ENCODE data around the gene EDARADD. TPM values are rescaled to one million over a fixed set of nuclear protein-coding genes. Genes with fewer than 3 reads are reported as not detected.

EDARADD gene
- total RNA-seq, 1 donor from 2014 or later = 0.98 TPM

- no peak overlapping the region for H3K27ac Mint-ChIP-seq (ENCODE audit: unreplicated experiment)
- no peak overlapping the region for H3K4me3 Mint-ChIP-seq (ENCODE audit: unreplicated experiment)
- no peaks in the 10 kb centered on the region for H3K4me1 Mint-ChIP-seq (ENCODE audit: low read depth, unreplicated experiment)
- TF ChIP-seq, protein P1, sequence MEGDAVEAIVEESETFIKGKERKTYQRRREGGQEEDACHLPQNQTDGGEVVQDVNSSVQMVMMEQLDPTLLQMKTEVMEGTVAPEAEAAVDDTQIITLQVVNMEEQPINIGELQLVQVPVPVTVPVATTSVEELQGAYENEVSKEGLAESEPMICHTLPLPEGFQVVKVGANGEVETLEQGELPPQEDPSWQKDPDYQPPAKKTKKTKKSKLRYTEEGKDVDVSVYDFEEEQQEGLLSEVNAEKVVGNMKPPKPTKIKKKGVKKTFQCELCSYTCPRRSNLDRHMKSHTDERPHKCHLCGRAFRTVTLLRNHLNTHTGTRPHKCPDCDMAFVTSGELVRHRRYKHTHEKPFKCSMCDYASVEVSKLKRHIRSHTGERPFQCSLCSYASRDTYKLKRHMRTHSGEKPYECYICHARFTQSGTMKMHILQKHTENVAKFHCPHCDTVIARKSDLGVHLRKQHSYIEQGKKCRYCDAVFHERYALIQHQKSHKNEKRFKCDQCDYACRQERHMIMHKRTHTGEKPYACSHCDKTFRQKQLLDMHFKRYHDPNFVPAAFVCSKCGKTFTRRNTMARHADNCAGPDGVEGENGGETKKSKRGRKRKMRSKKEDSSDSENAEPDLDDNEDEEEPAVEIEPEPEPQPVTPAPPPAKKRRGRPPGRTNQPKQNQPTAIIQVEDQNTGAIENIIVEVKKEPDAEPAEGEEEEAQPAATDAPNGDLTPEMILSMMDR (IDR thresholded peaks at IDR 0.05; ENCODE audit: partially characterized antibody, unreplicated experiment) = no peak
- DNase-seq = no peak
- H3K9me3 Mint-ChIP-seq (ENCODE audit: unreplicated experiment) = no peaks in the 10 kb centered on the region
- H3K27me3 Mint-ChIP-seq (ENCODE audit: unreplicated experiment) = peaks cover 2% of the 10 kb centered on the region
- peaks cover 15% of the 10 kb centered on the region for H3K36me3 Mint-ChIP-seq (ENCODE audit: unreplicated experiment)
Measured at GRCh38 chr1:236353813-236354212, 40.3 kb upstream of the EDARADD start.

DNA sequence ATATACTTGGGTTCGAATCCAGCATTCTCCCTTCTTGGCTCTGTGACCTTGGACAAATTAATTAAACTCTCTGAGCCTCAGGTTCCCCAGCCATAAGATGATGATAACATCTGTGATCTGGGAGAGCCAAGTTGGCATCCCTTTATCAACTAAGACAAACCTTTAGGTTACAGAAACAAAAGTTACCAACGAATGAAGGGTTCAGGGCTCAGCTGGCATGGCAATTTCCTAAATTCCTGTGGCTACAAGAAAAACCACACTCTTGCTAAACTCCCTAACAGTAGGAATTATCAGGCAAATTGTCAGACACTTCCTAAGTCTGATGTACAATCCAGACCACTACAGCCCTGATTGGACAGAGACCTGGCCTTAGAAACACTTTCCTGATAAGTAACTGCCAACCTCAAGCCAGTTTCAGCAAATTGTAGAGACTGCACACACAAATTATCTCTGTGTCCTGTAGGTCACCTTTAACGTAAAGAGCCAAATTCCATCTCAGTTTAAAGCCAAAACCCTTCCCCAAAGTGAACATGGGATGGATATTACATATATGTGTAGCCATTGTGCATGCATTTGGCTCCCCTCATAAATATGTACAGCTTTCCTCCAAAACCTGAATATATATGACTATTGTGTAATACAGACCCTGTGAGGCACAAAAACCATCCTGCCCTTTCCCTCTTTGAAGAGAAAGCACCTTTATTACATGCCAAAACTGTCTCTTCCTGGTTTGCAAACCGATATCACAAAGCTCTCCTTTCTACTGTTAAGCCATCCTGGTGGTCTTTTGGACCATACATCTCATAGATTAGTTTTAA, 39.5 kb upstream of the EDARADD start:
- Mint-ChIP-seq H3K27ac (ENCODE audit: unreplicated experiment) (no peak overlapping the region), H3K4me3 (ENCODE audit: unreplicated experiment) (no peak overlapping the region), H3K36me3 (ENCODE audit: unreplicated experiment) (peaks cover 18% of the 10 kb centered on the region), H3K9me3 (ENCODE audit: unreplicated experiment) (no peaks in the 10 kb centered on the region), H3K27me3 (ENCODE audit: unreplicated experiment) (peaks cover 2% of the 10 kb centered on the region), H3K4me1 (ENCODE audit: low read depth, unreplicated experiment) (no peaks in the 10 kb centered on the region)
- TF ChIP-seq, protein P1 (IDR thresholded peaks at IDR 0.05; ENCODE audit: partially characterized antibody, unreplicated experiment) = no peak
- no peak for DNase-seq

DNA sequence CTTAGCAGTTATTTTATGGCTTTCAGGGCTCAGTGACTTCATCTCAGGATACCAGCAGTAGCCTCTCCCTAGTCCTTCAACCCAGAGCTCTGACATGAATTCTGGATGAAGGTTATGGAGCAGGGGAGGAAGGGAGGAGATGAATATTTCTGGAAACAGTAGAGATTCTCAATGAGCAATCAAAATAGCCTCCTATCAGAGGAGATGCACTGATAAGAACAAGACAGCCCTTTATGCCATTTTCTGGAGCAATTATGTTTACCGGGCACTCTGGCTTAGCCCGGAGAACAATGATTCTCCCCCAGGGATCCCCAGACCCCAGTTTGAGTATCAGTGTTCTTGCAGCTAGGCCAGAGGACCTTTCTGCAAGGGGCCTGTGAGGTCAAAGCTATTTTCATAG, 37.9 kb upstream of the EDARADD start:
- Mint-ChIP-seq H3K9me3 (ENCODE audit: unreplicated experiment) (no peaks in the 10 kb centered on the region), H3K4me1 (ENCODE audit: low read depth, unreplicated experiment) (no peaks in the 10 kb centered on the region)

DNA sequence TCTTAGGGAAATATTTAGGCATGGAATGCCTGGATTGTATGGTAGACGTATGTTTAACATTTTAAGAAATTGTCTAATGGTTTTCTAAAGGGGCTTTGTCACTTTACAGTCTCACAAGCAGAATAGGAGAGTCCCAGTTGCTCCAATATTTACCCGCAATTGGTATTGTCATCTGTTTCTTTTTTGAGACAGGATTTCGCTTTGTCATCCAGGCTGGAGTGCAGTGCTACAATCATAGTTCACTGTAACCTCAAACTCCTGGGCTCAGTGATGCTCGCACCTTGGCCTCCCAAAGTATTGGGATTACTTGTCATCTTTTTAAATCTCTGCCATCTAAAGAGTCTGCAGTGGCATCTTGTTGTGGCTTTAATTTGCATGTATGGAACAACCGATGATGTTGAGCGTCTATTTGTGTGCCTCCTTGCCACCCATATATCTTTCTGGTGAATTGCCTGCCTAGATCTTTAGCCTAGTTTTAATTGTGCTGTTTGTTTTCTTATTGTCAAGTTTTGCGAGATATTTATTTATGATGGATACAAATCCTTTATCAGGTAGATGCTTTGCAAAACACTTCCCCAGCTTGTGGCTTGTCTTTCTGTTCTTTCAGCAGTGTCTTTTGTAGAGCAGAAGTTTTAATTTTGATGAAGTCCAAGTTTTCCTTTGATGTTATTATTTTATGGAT, 32.0 kb upstream of the EDARADD start:
- no peaks in the 10 kb centered on the region for H3K9me3 Mint-ChIP-seq (ENCODE audit: unreplicated experiment)
- peaks cover 6% of the 10 kb centered on the region for H3K27me3 Mint-ChIP-seq (ENCODE audit: unreplicated experiment)
- no peak overlapping the region for H3K4me3 Mint-ChIP-seq (ENCODE audit: unreplicated experiment)
- H3K27ac Mint-ChIP-seq (ENCODE audit: unreplicated experiment) = no peak overlapping the region
- DNase-seq = no peak
- H3K36me3 Mint-ChIP-seq (ENCODE audit: unreplicated experiment) = peaks cover 18% of the 10 kb centered on the region
- TF ChIP-seq, protein P1 (IDR thresholded peaks at IDR 0.05; ENCODE audit: partially characterized antibody, unreplicated experiment) = no peak
- no peaks in the 10 kb centered on the region for H3K4me1 Mint-ChIP-seq (ENCODE audit: low read depth, unreplicated experiment)

More for the DNA sequence above, 37.9 kb upstream of the EDARADD start:
- Mint-ChIP-seq H3K27ac (ENCODE audit: unreplicated experiment) (no peak overlapping the region), H3K27me3 (ENCODE audit: unreplicated experiment) (peaks cover 2% of the 10 kb centered on the region), H3K4me3 (ENCODE audit: unreplicated experiment) (no peak overlapping the region), H3K36me3 (ENCODE audit: unreplicated experiment) (peaks cover 18% of the 10 kb centered on the region)
- no peak for DNase-seq
- TF ChIP-seq, protein P1 (IDR thresholded peaks at IDR 0.05; ENCODE audit: partially characterized antibody, unreplicated experiment) = no peak

DNA sequence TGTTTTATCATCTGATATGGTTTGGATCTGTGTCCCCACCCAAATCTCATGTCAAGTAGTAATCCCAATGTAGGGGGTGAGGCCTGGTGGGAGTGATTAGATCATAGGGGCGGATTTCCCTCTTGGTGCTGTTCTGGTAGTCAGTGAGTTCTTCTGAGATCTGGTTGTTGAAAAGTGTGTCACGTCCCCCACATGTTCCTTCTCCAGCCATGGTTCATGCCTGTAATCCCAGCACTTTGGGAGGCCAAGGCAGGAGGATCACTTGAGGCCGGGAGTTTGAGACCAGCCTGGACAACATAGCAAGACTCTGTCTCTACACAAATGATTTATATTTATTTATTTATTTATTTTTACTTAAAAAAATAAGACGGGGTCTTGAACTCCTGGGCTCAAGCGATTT, 30.8 kb upstream of the EDARADD start:
- DNase-seq = no peak
- Mint-ChIP-seq H3K36me3 (ENCODE audit: unreplicated experiment) (peaks cover 9% of the 10 kb centered on the region), H3K4me3 (ENCODE audit: unreplicated experiment) (no peak overlapping the region), H3K27me3 (ENCODE audit: unreplicated experiment) (peaks cover 6% of the 10 kb centered on the region), H3K27ac (ENCODE audit: unreplicated experiment) (no peak overlapping the region), H3K9me3 (ENCODE audit: unreplicated experiment) (no peaks in the 10 kb centered on the region), H3K4me1 (ENCODE audit: low read depth, unreplicated experiment) (no peaks in the 10 kb centered on the region)
- TF ChIP-seq, protein P1 (IDR thresholded peaks at IDR 0.05; ENCODE audit: partially characterized antibody, unreplicated experiment) = no peak

All from glutamatergic neuron (in vitro differentiated cells).